GM12878 (cell line): ENCODE results near the gene NMT1. TPM values are rescaled to one million over a fixed set of nuclear protein-coding genes. Genes with fewer than 3 reads are reported as not detected.

Experiments
- ATAC-seq: fragments of 200-7000 bp; cut with Tn5 transposase; 3 replicates; pipeline ENCODE4 v1.9.1; 2020; ENCODE audit warnings: mild to moderate bottlenecking, moderate library complexity
- BruUV-seq: library from RNA; stranded (reverse); fragments of 400-500 nt; replicated peaks from 2 replicates; lab custom pipeline; 2021; lab: Mats Ljungman, UMichigan
- CTCF ChIA-PET: fragments of 300-600 bp; sonication (Branson Sonifier 250); formaldehyde crosslinking; extraction: SDS; loops from one replicate; lab custom pipeline; 2021; ENCODE audit warnings: inconsistent platforms; lab: Yijun Ruan, JAX
- POLR2A ChIA-PET: fragments of 350-600 bp; formaldehyde crosslinking; extraction: SDS; loops from one replicate; lab custom pipeline; 2021; ENCODE audit warnings: inconsistent platforms; lab: Charles Lee
- RAD21 ChIA-PET: fragments of 300-600 bp; sonication (Branson Sonifier 250); formaldehyde crosslinking; loops from one replicate; lab custom pipeline; 2023; ENCODE audit warnings: antibody characterized with exemption; ENCODE audit not compliant: unreplicated experiment; lab: Charles Lee
- SMC1A ChIA-PET: fragments of 300-600 bp; sonication (Branson Sonifier 250); formaldehyde crosslinking; loops from one replicate; lab custom pipeline; 2023; ENCODE audit not compliant: unreplicated experiment, uncharacterized antibody; lab: Charles Lee
- DNase-seq: peaks from one replicate; pipeline ENCODE4 v3.0.0-alpha.2; 2011; ENCODE audit warnings: low read depth, low spot score
- FAIRE-seq: peaks from 3 replicates; lab custom pipeline; 2011; peaks lifted over from hg19 to GRCh38; lab: Jason Lieb, UNC
- H2AFZ ChIP-seq: 2 replicates; pipeline ENCODE4 v1.6.0; 2011; ENCODE audit warnings: low read depth, low read length, control low read depth; ENCODE audit not compliant: control insufficient read depth
- H3K27ac ChIP-seq: 2 replicates; pipeline ENCODE4 v1.5.1; 2011; ENCODE audit warnings: control low read depth; ENCODE audit not compliant: control insufficient read depth, insufficient read depth
- H3K27me3 ChIP-seq, 2 experiments: replicated peaks in 1 of 2; 2 replicates each; pipeline versions ENCODE4 v1.6.0 to v1.6.1; 2011; ENCODE audit warnings: low read length in 1 of 2; ENCODE audit not compliant: control insufficient read depth in 2 of 2, insufficient read depth in 2 of 2
- H3K36me3 ChIP-seq, 2 experiments: 2 replicates each; pipeline ENCODE4 v1.5.1; 2011; ENCODE audit warnings: low read length in 1 of 2; ENCODE audit not compliant: control insufficient read depth in 2 of 2, insufficient read depth in 2 of 2
- H3K4me1 ChIP-seq: 2 replicates; pipeline ENCODE4 v1.6.1; 2011; ENCODE audit warnings: mild to moderate bottlenecking, low read length, moderate library complexity, mixed read lengths; ENCODE audit not compliant: control insufficient read depth, insufficient read depth
- H3K4me2 ChIP-seq: 2 replicates; pipeline ENCODE4 v1.6.0; 2011; ENCODE audit warnings: control low read depth; ENCODE audit not compliant: control insufficient read depth, insufficient read depth
- H3K4me3 ChIP-seq: fragments of 200-600 bp; sonication (generic); 2 replicates; pipeline ENCODE4 v1.5.1; 2016
- H3K79me2 ChIP-seq: 2 replicates; pipeline ENCODE4 v1.6.0; 2011; ENCODE audit warnings: low read length; ENCODE audit not compliant: control insufficient read depth, insufficient read depth
- H3K9ac ChIP-seq: 2 replicates; pipeline ENCODE4 v1.8.0; 2011; ENCODE audit warnings: low read length, control low read depth, mixed read lengths; ENCODE audit not compliant: control insufficient read depth, insufficient read depth
- H3K9me3 ChIP-seq: replicated peaks from 3 replicates; pipeline ENCODE4 v1.5.1; 2011; ENCODE audit warnings: mild to moderate bottlenecking, low read length; ENCODE audit not compliant: control insufficient read depth, insufficient read depth
- H4K20me1 ChIP-seq: 2 replicates; pipeline ENCODE4 v1.6.0; 2011; ENCODE audit not compliant: control insufficient read depth, insufficient read depth
- CREM ChIP-seq: IDR thresholded peaks from 2 replicates; pipeline ENCODE4 v1.6.1; 2014; ENCODE audit warnings: antibody characterized with exemption, low read depth
- EZH2 ChIP-seq: IDR thresholded peaks from 2 replicates; pipeline ENCODE4 v1.6.1; 2012; ENCODE audit warnings: low read depth, mild to moderate bottlenecking, control low read depth, inconsistent platforms, low read length, borderline replicate concordance; ENCODE audit not compliant: control insufficient read depth
- IRF5 ChIP-seq: fragments of 450-650 bp; IDR thresholded peaks from 2 replicates; pipeline ENCODE4 v1.6.1; 2017; ENCODE audit warnings: borderline replicate concordance
- POLR2AphosphoS2 ChIP-seq: IDR thresholded peaks from 2 replicates; pipeline ENCODE4 v1.6.1; 2011; ENCODE audit warnings: low read depth, mild to moderate bottlenecking, low read length, improper control_type of control experiment, moderate library complexity
- RELA ChIP-seq: fragments of 450-650 bp; IDR thresholded peaks from 2 replicates; pipeline ENCODE4 v1.8.0; 2014; ENCODE audit warnings: borderline replicate concordance; ENCODE audit not compliant: partially characterized antibody
- SMAD1 ChIP-seq: fragments of 450-650 bp; IDR thresholded peaks from 2 replicates; pipeline ENCODE4 v1.6.1; 2018; ENCODE audit warnings: mild to moderate bottlenecking, low read depth; ENCODE audit not compliant: partially characterized antibody
- SREBF1 ChIP-seq: IDR thresholded peaks from 2 replicates; pipeline ENCODE4 v1.6.1; 2012; ENCODE audit warnings: mild to moderate bottlenecking, low read length
- SUPT20H ChIP-seq: IDR thresholded peaks from 2 replicates; pipeline ENCODE4 v1.6.1; 2011; ENCODE audit warnings: low read depth, mild to moderate bottlenecking, low read length, moderate library complexity, borderline replicate concordance; ENCODE audit not compliant: control insufficient read depth
- ZNF592 ChIP-seq: fragments of 450-650 bp; IDR thresholded peaks from 2 replicates; pipeline ENCODE4 v1.6.1; 2017; ENCODE audit warnings: mild to moderate bottlenecking, moderate library complexity
- ZSCAN29 ChIP-seq: fragments of 450-650 bp; IDR thresholded peaks from 2 replicates; pipeline ENCODE4 v1.6.1; 2017; ENCODE audit warnings: mild to moderate bottlenecking, moderate library complexity
- WGBS: methylation state at CpG from one replicate; pipeline ENCODE4 v1.1.6; 2016; ENCODE audit warnings: low lambda C conversion rate; ENCODE audit not compliant: insufficient replicate concordance, insufficient coverage; ENCODE audit errors: missing lambda C conversion rate; 5-methylcytosine and 5-hydroxymethylcytosine counted together
- in situ Hi-C: fragments of 300-500 bp; cut with MboI; formaldehyde crosslinking; loops from 9 replicates; pipeline ENCODE4 v1.14.3; 2018; ENCODE audit warnings: mixed read lengths
- intact Hi-C: fragments of 100-400 bp; cut with micrococcal nuclease; formaldehyde crosslinking; loops from one replicate; pipeline ENCODE4 v1.14.2; 2022; ENCODE audit not compliant: unreplicated experiment
- polyA plus RNA-seq, 11 experiments: library from polyadenylated mRNA; depleted of rRNA in 4 of 11; unstranded in 6 of 11; stranded (reverse) in 5 of 11; fragments of >200 nt; fragmentation: Nextera tagmentation in 4 of 11; fragmentation: Illumina TruSeq in 1 of 11; extraction: Ambion mirVana in 4 of 11; extraction: Trizol in 1 of 11; gene quantifications; 1 replicate in 1 of 11; 2 replicates in 10 of 11; pipeline versions ENCODE4 v1.2.1 to v1.2.3, GENCODE V29; 2011 to 2016; ENCODE audit warnings: inconsistent platforms in 2 of 11, missing spikeins in 2 of 11, low read depth in 1 of 11
- total RNA-seq, 4 experiments: library from RNA; depleted of rRNA in 3 of 4; stranded (reverse); fragments of >200 nt in 3 of 4; fragmentation: Illumina TruSeq in 1 of 4; extraction: Trizol in 1 of 4; gene quantifications; 2 replicates each; pipeline versions ENCODE4 v1.2.1 to v1.2.3, GENCODE V29; 2013 to 2021

NMT1 gene
- total and polyA plus RNA-seq, 10 of the 15 experiments (the other 5 are each of a cell fraction or from before 2014, with no cell fraction given), result 96.7 to 395 (median 222) TPM

GRCh38 chr17:45117334-45117733, 56.2 kb downstream of the NMT1 start:
- CTCF ChIA-PET, result interaction anchor here (0.6 to 3.0 kb wide), 3 partner anchors 18 to 116 kb away, joined by 3 to 11 read pairs (median 3); partner anchors contain the start of gene ACBD4
- no TSS peak for BruUV-seq
- no peaks in the 10 kb centered on the region for H3K79me2 ChIP-seq
- no peak overlapping the region for H3K4me3 ChIP-seq
- RAD21 ChIA-PET, result no interaction called here
- TF ChIP-seq EZH2, result no peak
- no peak for TF ChIP-seq ZSCAN29
- FAIRE-seq (no peak), ATAC-seq (no peak), DNase-seq (no peak)
- H3K9me3 ChIP-seq, result no peaks in the 10 kb centered on the region
- H2AFZ ChIP-seq, result no peak overlapping the region
- WGBS, result 96% methylated on average over 4 of the region's 4 CpGs
- in situ Hi-C loops (no loop called here), intact Hi-C loops (no loop called here)
- H3K27me3 ChIP-seq, result no peaks in the 10 kb centered on the region
- H3K9ac ChIP-seq, result no peak overlapping the region
- POLR2A ChIA-PET, result interaction anchor here (1.0 kb wide), 1 partner anchor 8 kb away, joined by 4 read pairs; no protein-coding TSS in a partner anchor
- no peaks in the 10 kb centered on the region for H4K20me1 ChIP-seq
- H3K4me1 ChIP-seq, result no peaks in the 10 kb centered on the region
- no peaks in the 10 kb centered on the region for H3K36me3 ChIP-seq
- H3K27ac ChIP-seq, result no peak overlapping the region
- no peak overlapping the region for H3K4me2 ChIP-seq
- SMC1A ChIA-PET, result no interaction called here

- no peak overlapping the region for H3K27ac ChIP-seq
- intact Hi-C loops (no loop called here), in situ Hi-C loops (no loop called here)
- no peaks in the 10 kb centered on the region for H3K36me3 ChIP-seq
- no peak for FAIRE-seq
- ChIA-PET CTCF (interaction anchor here (1.1 to 3.0 kb wide), 3 partner anchors 17 to 197 kb away, joined by 3 to 11 read pairs (median 3); partner anchors contain the start of gene ACBD4), SMC1A (interaction anchor here (1.1 kb wide), 1 partner anchor 67 kb away, joined by 3 read pairs; no protein-coding TSS in a partner anchor), POLR2A (interaction anchor here (0.6 to 1.0 kb wide), 2 partner anchors 9 to 16 kb away, joined by 4 to 6 read pairs; no protein-coding TSS in a partner anchor), RAD21 (no interaction called here)
- BruUV-seq, result no TSS peak
- H3K79me2 ChIP-seq, result no peaks in the 10 kb centered on the region
- 34% methylated on average over 17 of the region's 20 CpGs for WGBS
- H4K20me1 ChIP-seq, result no peaks in the 10 kb centered on the region
- H3K4me3 ChIP-seq, result no peak overlapping the region
- no peaks in the 10 kb centered on the region for H3K4me1 ChIP-seq
- no peak overlapping the region for H3K4me2 ChIP-seq
- no peak overlapping the region for H3K9ac ChIP-seq
- H3K27me3 ChIP-seq, result no peaks in the 10 kb centered on the region
- H2AFZ ChIP-seq, result no peak overlapping the region
- no peaks in the 10 kb centered on the region for H3K9me3 ChIP-seq
- no peak for DNase-seq
- ATAC-seq, result no peak
- no peak for TF ChIP-seq SMAD1
- TF ChIP-seq ZNF592, result no peak
- no peak for TF ChIP-seq POLR2AphosphoS2
- TF ChIP-seq RELA, result no peak
- no peak for TF ChIP-seq IRF5
- TF ChIP-seq CREM, result no peak
- TF ChIP-seq SUPT20H, result no peak
- TF ChIP-seq SREBF1, result no peak
These were observed 56.9 kb downstream of the NMT1 start for GRCh38 chr17:45117848-45118646.
